ENCODE measurements around the gene P2RX7.
"Not testable (repeated sequence)": the region's sequence is repeated elsewhere in the genome, so short reads cannot be mapped to it uniquely, and the experiment has no call there.

Gene P2RX7

GRCh38 chr12:121186826-121187225, 54.1 kb downstream of the P2RX7 start:
- no peak for DNase-seq
- Mint-ChIP-seq H3K4me1 (ENCODE audit: low read depth) (peaks cover 13% of the 10 kb centered on the region), H3K27ac (no peak overlapping the region), H3K9me3 (no peaks in the 10 kb centered on the region), H3K36me3 (ENCODE audit: low read depth) (peaks cover 3% of the 10 kb centered on the region), H3K4me3 (no peak overlapping the region), H3K27me3 (no peaks in the 10 kb centered on the region)

DNA sequence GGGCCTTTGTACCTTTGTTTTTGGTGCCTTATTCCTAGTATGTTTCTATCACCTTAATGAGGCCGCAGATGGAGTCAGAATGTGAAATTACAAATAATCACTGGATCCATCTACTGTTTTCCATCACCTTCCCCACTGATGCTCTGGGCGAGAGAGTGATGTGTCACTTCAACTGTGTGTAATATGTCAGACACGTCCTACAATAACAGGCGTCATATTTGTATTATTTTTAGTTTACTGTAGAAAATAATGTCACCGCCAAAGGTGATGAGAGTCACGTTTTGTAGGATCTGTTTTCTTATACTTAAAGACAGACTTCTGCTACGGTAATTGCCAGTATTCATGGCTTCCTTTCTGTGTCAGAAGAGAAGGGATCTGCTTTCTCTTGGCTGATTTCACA, 54.8 kb downstream of the P2RX7 start:
- no peak for DNase-seq
- Mint-ChIP-seq H3K9me3 (no peaks in the 10 kb centered on the region), H3K4me3 (no peak overlapping the region), H3K4me1 (ENCODE audit: low read depth) (peaks cover 7% of the 10 kb centered on the region), H3K36me3 (ENCODE audit: low read depth) (no peaks in the 10 kb centered on the region), H3K27me3 (no peaks in the 10 kb centered on the region), H3K27ac (no peak overlapping the region)

GRCh38 chr12:121188227-121188626, 55.6 kb downstream of the P2RX7 start:
- no peaks in the 10 kb centered on the region for H3K9me3 Mint-ChIP-seq
- H3K27ac Mint-ChIP-seq = no peak overlapping the region
- peaks cover 7% of the 10 kb centered on the region for H3K4me1 Mint-ChIP-seq (ENCODE audit: low read depth)
- no peak overlapping the region for H3K4me3 Mint-ChIP-seq
- no peak for DNase-seq
- no peaks in the 10 kb centered on the region for H3K36me3 Mint-ChIP-seq (ENCODE audit: low read depth)
- H3K27me3 Mint-ChIP-seq = no peaks in the 10 kb centered on the region

DNA sequence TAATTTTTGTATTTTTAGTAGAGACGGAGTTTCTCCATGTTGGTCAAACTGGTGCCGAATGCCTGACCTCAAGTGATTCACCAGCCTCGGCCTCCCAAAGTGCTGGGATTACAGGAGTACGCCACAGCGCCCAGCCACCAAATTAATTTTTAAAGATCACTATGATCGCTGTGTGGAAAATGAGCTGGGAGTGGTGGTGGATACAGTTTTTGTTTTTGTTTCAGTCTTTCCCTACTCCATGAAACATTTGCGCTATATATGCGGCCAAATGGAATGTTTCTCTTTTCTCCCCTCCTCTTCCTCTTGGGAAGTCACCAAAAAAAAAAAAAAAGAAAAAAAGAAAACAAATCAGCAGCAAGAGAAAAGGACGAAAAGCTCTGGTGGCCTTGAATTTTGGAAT, 56.5 kb downstream of the P2RX7 start:
- no peaks in the 10 kb centered on the region for H3K36me3 Mint-ChIP-seq (ENCODE audit: low read depth)
- H3K27ac Mint-ChIP-seq = no peak overlapping the region
- no peaks in the 10 kb centered on the region for H3K9me3 Mint-ChIP-seq
- no peaks in the 10 kb centered on the region for H3K27me3 Mint-ChIP-seq
- DNase-seq = no peak
- no peak overlapping the region for H3K4me3 Mint-ChIP-seq
- H3K4me1 Mint-ChIP-seq (ENCODE audit: low read depth) = peaks cover 7% of the 10 kb centered on the region

- H3K9me3 Mint-ChIP-seq = no peaks in the 10 kb centered on the region
- H3K4me3 Mint-ChIP-seq = no peak overlapping the region
- no peaks in the 10 kb centered on the region for H3K27me3 Mint-ChIP-seq
- H3K36me3 Mint-ChIP-seq (ENCODE audit: low read depth) = no peaks in the 10 kb centered on the region
- H3K4me1 Mint-ChIP-seq (ENCODE audit: low read depth) = peaks cover 7% of the 10 kb centered on the region
- no peak overlapping the region for H3K27ac Mint-ChIP-seq
- no peak for DNase-seq
These were observed 57.0 kb downstream of the P2RX7 start for GRCh38 chr12:121189619-121190155.

- Mint-ChIP-seq H3K27ac (no peak overlapping the region), H3K4me3 (no peak overlapping the region), H3K4me1 (ENCODE audit: low read depth) (peaks cover 7% of the 10 kb centered on the region), H3K36me3 (ENCODE audit: low read depth) (no peaks in the 10 kb centered on the region), H3K9me3 (no peaks in the 10 kb centered on the region), H3K27me3 (no peaks in the 10 kb centered on the region)
- DNase-seq = no peak
These were observed 57.9 kb downstream of the P2RX7 start for GRCh38 chr12:121190523-121191031.

GRCh38 chr12:121191151-121191550, 58.5 kb downstream of the P2RX7 start:
- no peak for DNase-seq
- Mint-ChIP-seq H3K4me1 (ENCODE audit: low read depth) (peaks cover 7% of the 10 kb centered on the region), H3K27me3 (no peaks in the 10 kb centered on the region), H3K9me3 (no peaks in the 10 kb centered on the region), H3K4me3 (no peak overlapping the region), H3K27ac (no peak overlapping the region), H3K36me3 (ENCODE audit: low read depth) (no peaks in the 10 kb centered on the region)

DNA sequence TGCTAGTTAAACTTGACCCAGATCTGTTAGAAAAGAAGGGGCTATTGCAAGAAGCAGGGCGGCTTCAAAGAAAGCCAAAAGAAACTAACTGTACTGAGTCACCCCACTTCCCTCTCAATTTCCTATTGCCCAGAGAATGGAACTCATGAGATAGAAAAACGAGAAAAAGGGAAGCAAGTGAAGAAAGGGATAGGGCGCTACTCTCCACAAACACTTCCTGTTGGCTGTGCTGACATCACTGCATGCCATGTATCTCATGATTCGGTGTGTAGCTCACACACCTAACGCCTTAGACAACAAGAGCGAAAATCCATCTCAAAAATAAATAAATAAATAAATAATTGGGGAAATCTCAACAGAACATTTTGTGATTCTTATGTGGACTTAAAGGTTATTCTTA, 64.2 kb downstream of the P2RX7 start:
- H3K36me3 Mint-ChIP-seq (ENCODE audit: low read depth) = no peaks in the 10 kb centered on the region
- no peak for DNase-seq
- no peaks in the 10 kb centered on the region for H3K27me3 Mint-ChIP-seq
- no peaks in the 10 kb centered on the region for H3K9me3 Mint-ChIP-seq
- no peak overlapping the region for H3K27ac Mint-ChIP-seq
- no peak overlapping the region for H3K4me3 Mint-ChIP-seq
- H3K4me1 Mint-ChIP-seq (ENCODE audit: low read depth) = peaks cover 13% of the 10 kb centered on the region

- Mint-ChIP-seq H3K9me3 (no peaks in the 10 kb centered on the region), H3K4me3 (no peak overlapping the region), H3K27ac (no peak overlapping the region), H3K36me3 (ENCODE audit: low read depth) (no peaks in the 10 kb centered on the region), H3K27me3 (no peaks in the 10 kb centered on the region), H3K4me1 (ENCODE audit: low read depth) (peaks cover 14% of the 10 kb centered on the region)
- no peak for DNase-seq
These were observed 66.3 kb downstream of the P2RX7 start for GRCh38 chr12:121198949-121199348.

DNA sequence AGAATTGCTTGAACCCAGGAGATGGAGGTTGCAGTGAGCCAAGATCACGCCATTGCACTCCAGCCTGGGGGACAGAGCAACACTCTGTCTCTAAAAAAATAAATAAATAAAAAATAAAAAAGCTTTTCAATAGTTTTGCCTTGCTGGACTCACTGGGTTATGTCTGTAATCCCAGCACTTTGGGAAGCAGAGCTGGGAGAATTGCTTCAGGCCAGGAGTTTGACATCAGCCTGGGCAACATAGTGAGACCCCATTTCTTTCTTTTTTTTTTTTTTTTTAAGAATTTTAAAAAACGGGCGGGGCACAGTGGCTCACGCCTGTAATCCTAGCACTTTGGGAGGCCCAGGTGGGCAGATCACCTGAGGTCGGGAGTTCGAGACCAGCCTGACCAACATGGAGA, 68.5 kb downstream of the P2RX7 start:
- not testable (repeated sequence) for H3K27me3 Mint-ChIP-seq; H3K27ac Mint-ChIP-seq; DNase-seq; H3K9me3 Mint-ChIP-seq; H3K4me3 Mint-ChIP-seq; H3K36me3 Mint-ChIP-seq (ENCODE audit: low read depth)
- H3K4me1 Mint-ChIP-seq (ENCODE audit: low read depth) = peaks cover 22% of the 10 kb centered on the region

DNA sequence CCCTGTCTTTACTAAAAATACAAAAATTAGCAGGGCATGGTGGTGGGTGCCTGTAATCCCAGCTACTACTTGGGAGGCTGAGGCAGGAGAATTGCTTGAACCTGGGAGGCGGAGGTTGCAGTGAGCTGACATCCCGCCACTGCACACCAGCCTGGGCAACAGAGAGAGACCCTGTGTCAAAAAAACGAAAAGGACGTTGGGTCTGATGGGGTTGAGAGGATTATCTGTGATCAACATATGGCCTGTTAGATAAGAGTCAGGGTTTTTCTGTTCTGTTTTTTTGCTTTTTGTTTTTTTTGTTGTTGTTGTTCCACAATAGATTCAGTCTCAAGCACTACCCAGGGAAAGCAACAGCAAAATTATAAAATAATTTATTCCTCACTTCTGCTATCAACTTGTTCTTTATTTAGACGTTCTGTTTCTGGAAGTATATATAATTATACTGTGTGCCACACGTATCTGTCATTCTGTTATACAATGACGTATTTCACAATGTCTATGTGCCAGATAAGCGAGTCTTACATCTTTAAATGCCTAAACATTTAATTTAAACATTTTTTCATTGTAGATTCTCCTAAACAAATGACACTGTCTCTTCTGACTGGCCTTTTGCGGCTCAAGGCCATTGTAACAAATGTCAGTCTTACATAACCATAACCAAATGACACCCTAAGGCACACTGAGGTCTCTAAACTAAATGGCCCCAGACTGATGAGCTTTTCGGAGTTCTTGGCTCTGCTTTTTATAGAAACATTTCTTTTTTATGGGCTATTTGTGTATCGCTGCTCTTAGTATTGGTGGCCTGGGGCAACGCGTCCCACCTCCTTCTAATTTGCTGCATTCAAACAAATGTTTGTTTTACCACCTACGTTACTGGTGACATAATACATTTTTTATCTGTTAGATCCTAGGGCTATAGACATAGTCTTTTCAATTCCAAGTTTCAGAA, 70.0 kb downstream of the P2RX7 start:
- no peak overlapping the region for H3K27ac Mint-ChIP-seq
- no peaks in the 10 kb centered on the region for H3K9me3 Mint-ChIP-seq
- H3K4me1 Mint-ChIP-seq (ENCODE audit: low read depth) = peaks cover 15% of the 10 kb centered on the region
- H3K36me3 Mint-ChIP-seq (ENCODE audit: low read depth) = no peaks in the 10 kb centered on the region
- no peak for DNase-seq
- H3K4me3 Mint-ChIP-seq = no peak overlapping the region
- no peaks in the 10 kb centered on the region for H3K27me3 Mint-ChIP-seq

DNA sequence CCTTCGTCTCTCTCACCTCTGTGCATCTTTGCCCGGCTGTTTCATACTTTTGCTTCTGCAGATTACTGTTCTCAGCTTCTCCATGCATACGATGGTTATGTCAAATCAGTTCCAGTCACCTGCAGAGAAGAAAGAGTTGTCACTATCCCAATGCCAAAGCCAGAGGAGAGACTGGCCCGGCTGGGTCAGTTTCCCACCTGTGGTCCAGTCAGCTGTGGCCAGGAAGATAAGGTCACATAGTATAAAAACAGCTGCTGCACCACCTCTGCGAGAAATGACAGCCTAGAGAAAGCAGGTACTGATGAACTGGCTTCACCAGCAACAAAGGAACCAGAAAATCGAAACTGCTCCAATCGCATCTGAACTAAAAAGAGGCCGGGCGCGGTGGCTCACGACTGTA, 70.8 kb downstream of the P2RX7 start:
- Mint-ChIP-seq H3K27me3 (no peaks in the 10 kb centered on the region), H3K4me3 (no peak overlapping the region), H3K36me3 (ENCODE audit: low read depth) (no peaks in the 10 kb centered on the region), H3K27ac (no peak overlapping the region), H3K9me3 (no peaks in the 10 kb centered on the region), H3K4me1 (ENCODE audit: low read depth) (peaks cover 11% of the 10 kb centered on the region)
- DNase-seq = no peak

- no peak overlapping the region for H3K27ac Mint-ChIP-seq
- no peaks in the 10 kb centered on the region for H3K27me3 Mint-ChIP-seq
- no peak overlapping the region for H3K4me3 Mint-ChIP-seq
These were observed 72.8 kb downstream of the P2RX7 start for GRCh38 chr12:121205491-121205890.

GRCh38 chr12:121208571-121208970, 75.9 kb downstream of the P2RX7 start:
- H3K27ac Mint-ChIP-seq = not testable (repeated sequence)

More at GRCh38 chr12:121205491-121205890, 72.8 kb downstream of the P2RX7 start:
- H3K9me3 Mint-ChIP-seq = no peaks in the 10 kb centered on the region
- peaks cover 19% of the 10 kb centered on the region for H3K4me1 Mint-ChIP-seq (ENCODE audit: low read depth)
- peaks cover 2% of the 10 kb centered on the region for H3K36me3 Mint-ChIP-seq (ENCODE audit: low read depth)
- DNase-seq = no peak

DNA sequence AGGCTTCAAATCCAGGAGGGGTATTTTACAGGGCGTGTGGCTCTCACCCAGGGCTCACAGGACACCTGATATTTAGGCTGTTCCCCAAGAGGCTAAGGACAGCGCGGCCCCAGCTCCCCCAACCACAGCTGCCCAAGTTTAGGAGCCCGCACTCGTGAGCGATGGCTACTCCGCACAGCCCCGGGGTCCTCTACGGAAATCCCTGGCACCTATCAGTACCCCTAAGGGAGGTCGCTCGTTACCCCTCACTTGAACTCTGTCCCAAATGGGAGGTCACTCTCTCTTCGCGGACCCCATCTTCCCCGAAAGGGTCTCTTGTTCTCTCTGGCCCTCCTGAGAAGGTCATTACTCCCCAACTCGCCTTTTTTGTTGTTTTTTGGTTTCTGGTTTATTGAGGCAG, 76.5 kb downstream of the P2RX7 start:
- Mint-ChIP-seq H3K27me3 (no peaks in the 10 kb centered on the region), H3K36me3 (ENCODE audit: low read depth) (peaks cover 28% of the 10 kb centered on the region), H3K4me3 (peak overlapping the region; percentile 85), H3K9me3 (no peaks in the 10 kb centered on the region), H3K4me1 (ENCODE audit: low read depth) (peaks cover 44% of the 10 kb centered on the region), H3K27ac (peak overlapping the region; percentile 77)
- DNase-seq = no peak

More at GRCh38 chr12:121208571-121208970, 75.9 kb downstream of the P2RX7 start:
- Mint-ChIP-seq H3K4me3 (peak overlapping the region; percentile 85), H3K4me1 (ENCODE audit: low read depth) (peaks cover 42% of the 10 kb centered on the region), H3K36me3 (ENCODE audit: low read depth) (peaks cover 25% of the 10 kb centered on the region)
- DNase-seq, H3K27me3 Mint-ChIP-seq, H3K9me3 Mint-ChIP-seq: not testable (repeated sequence)
